ENCODE measurements around the gene LCP1. TPM values are rescaled to one million over a fixed set of nuclear protein-coding genes. Genes with fewer than 3 reads are reported as not detected.
A peak's percentile ranks its signal among the peaks of the same experiment; 100 is the strongest.

The LCP1 gene
- total RNA-seq, 1 experiment from 2014 or later, result 9.1 TPM

GRCh38 chr13:46182491-46182877 is 507 bp upstream of the LCP1 start:
- POLR2A ChIA-PET (ENCODE audit: low non-redundant PET), result no interaction called here

GRCh38 chr13:46181377-46181839 is 569 bp downstream of the LCP1 start:
- Histone ChIP-seq H3K4me1 (ENCODE audit: insufficient read depth, low read length, poor library complexity, severe bottlenecking) (peaks cover 30% of the 10 kb centered on the region), H3K27ac (ENCODE audit: low read depth, low read length, poor library complexity, severe bottlenecking) (no peak overlapping the region), H3K36me3 (ENCODE audit: insufficient read depth, low read length, poor library complexity, severe bottlenecking) (no peaks in the 10 kb centered on the region), H3K4me3 (ENCODE audit: low read depth, low read length, poor library complexity, severe bottlenecking) (no peak overlapping the region), H3K9me3 (ENCODE audit: low read depth, low read length, poor library complexity, severe bottlenecking) (no peaks in the 10 kb centered on the region), H3K27me3 (replicated peaks; ENCODE audit: insufficient read depth, low read depth, low read length, poor library complexity) (no peaks in the 10 kb centered on the region)
- TF ChIP-seq EZH2 (IDR thresholded peaks at IDR 0.05; ENCODE audit: borderline replicate concordance, low read depth, low read length, poor library complexity, severe bottlenecking) (no peak), CTCF (conservative IDR thresholded peaks at IDR 0.05; ENCODE audit: low read depth, low read length) (no peak)
- intact Hi-C loops (cut with micrococcal nuclease; ENCODE audit: unreplicated experiment), result no loop called here
- TSS peak; percentile 79 for BruUV-seq (replicated peaks)
- DNase-seq (ENCODE audit: low spot score), result no peak
- ChIA-PET CTCF (no interaction called here), POLR2A (ENCODE audit: low non-redundant PET) (no interaction called here)

More at GRCh38 chr13:46182491-46182877, 507 bp upstream of the LCP1 start:
- H3K4me1 ChIP-seq (ENCODE audit: insufficient read depth, low read length, poor library complexity, severe bottlenecking), result peaks cover 25% of the 10 kb centered on the region
- H3K27me3 ChIP-seq (replicated peaks; ENCODE audit: insufficient read depth, low read depth, low read length, poor library complexity), result no peaks in the 10 kb centered on the region
- CTCF ChIA-PET, result no interaction called here
- intact Hi-C loops (cut with micrococcal nuclease; ENCODE audit: unreplicated experiment), result no loop called here
- H3K27ac ChIP-seq (ENCODE audit: low read depth, low read length, poor library complexity, severe bottlenecking), result no peak overlapping the region
- DNase-seq (ENCODE audit: low spot score), result no peak
- TF ChIP-seq CTCF (conservative IDR thresholded peaks at IDR 0.05; ENCODE audit: low read depth, low read length) (no peak), EZH2 (IDR thresholded peaks at IDR 0.05; ENCODE audit: borderline replicate concordance, low read depth, low read length, poor library complexity, severe bottlenecking) (no peak)
- no peak overlapping the region for H3K4me3 ChIP-seq (ENCODE audit: low read depth, low read length, poor library complexity, severe bottlenecking)
- H3K36me3 ChIP-seq (ENCODE audit: insufficient read depth, low read length, poor library complexity, severe bottlenecking), result no peaks in the 10 kb centered on the region
- BruUV-seq (replicated peaks), result no TSS peak
- H3K9me3 ChIP-seq (ENCODE audit: low read depth, low read length, poor library complexity, severe bottlenecking), result no peaks in the 10 kb centered on the region

GRCh38 chr13:46179969-46180763 is 1.8 kb downstream of the LCP1 start:
- CTCF ChIA-PET, result no interaction called here
- POLR2A ChIA-PET (ENCODE audit: low non-redundant PET), result no interaction called here
- BruUV-seq (replicated peaks), result no TSS peak

More at GRCh38 chr13:46179969-46180763, 1.8 kb downstream of the LCP1 start:
- Histone ChIP-seq H3K27me3 (replicated peaks; ENCODE audit: insufficient read depth, low read depth, low read length, poor library complexity) (no peaks in the 10 kb centered on the region), H3K27ac (ENCODE audit: low read depth, low read length, poor library complexity, severe bottlenecking) (no peak overlapping the region), H3K4me1 (ENCODE audit: insufficient read depth, low read length, poor library complexity, severe bottlenecking) (peaks cover 35% of the 10 kb centered on the region), H3K4me3 (ENCODE audit: low read depth, low read length, poor library complexity, severe bottlenecking) (no peak overlapping the region), H3K9me3 (ENCODE audit: low read depth, low read length, poor library complexity, severe bottlenecking) (no peaks in the 10 kb centered on the region), H3K36me3 (ENCODE audit: insufficient read depth, low read length, poor library complexity, severe bottlenecking) (no peaks in the 10 kb centered on the region)
- no peak for TF ChIP-seq EZH2 (IDR thresholded peaks at IDR 0.05; ENCODE audit: borderline replicate concordance, low read depth, low read length, poor library complexity, severe bottlenecking)
- intact Hi-C loops (cut with micrococcal nuclease; ENCODE audit: unreplicated experiment), result no loop called here
- DNase-seq (ENCODE audit: low spot score), result no peak

Data from A673 (cell line).